Astrocyte of the cerebellum (primary cell): ENCODE measurements around the gene DNAJC11.
"Not testable (repeated sequence)": the region's sequence is repeated elsewhere in the genome, so short reads cannot be mapped to it uniquely, and the experiment has no call there.

Source experiments
- DNase-seq: peaks from one replicate; pipeline ENCODE4 v3.0.0-alpha.2; 2011; ENCODE audit warnings: low read depth
- H3K4me3 ChIP-seq: 2 replicates; pipeline ENCODE4 v1.5.1; 2011; ENCODE audit warnings: mild to moderate bottlenecking, low read depth, low read length, moderate library complexity
- in situ Hi-C: cut with HindIII; loops from 2 replicates; pipeline ENCODE4 v1.10.0; 2017; ENCODE audit warnings: low sequenced_read_pairs
- TF ChIP-seq, protein P1 (sequence below): IDR thresholded peaks from 2 replicates; pipeline ENCODE4 v1.5.1; 2012; ENCODE audit warnings: low read length, low read depth, moderate library complexity, mild to moderate bottlenecking; ENCODE audit errors: missing control alignments

Gene DNAJC11

DNA sequence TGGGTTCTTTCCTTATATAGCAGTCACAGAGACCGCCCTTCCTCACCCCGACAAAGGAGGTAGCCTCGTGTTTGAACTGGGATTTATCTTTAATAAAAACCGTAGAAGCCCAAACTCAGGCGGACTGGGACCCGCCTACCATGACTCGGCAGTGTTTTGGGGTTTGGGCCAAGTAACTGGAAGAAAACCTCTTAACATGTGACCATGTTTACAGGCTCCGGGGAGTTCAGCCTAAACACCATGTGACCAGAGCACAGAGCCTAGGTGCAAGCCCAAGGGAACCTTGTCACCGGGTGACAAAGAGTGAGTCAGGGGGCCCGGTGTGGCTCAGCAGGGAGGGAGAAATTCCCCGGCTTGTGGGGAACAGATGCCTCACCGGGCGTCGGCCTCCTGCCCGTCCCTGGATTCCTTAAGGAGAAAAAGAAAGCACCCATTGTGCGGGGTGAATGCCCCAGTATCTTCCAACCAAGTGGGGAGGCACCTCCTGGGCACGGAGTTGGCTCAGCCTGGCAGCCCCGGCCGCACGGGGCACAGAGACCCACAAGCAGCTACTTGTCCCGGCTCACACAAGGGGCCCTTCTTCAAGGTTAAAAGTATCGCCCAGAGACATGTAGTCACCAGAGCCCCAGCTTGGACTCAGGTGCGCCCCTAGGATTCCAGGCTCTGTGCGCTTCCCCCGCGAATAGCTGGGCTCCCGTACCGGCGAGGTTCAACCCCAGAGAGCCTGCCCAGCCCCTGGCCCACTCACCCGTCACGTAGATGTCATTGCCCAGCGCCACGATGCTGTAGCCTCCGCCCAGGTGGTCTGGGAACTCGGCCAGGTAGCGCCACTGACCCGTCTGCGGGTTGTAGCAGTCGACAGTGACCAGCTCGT lies 100.3 kb downstream of the DNAJC11 start:
- H3K4me3 ChIP-seq = peak overlapping the region; percentile 89
- peak; percentile 80 for DNase-seq
- TF ChIP-seq, protein P1, sequence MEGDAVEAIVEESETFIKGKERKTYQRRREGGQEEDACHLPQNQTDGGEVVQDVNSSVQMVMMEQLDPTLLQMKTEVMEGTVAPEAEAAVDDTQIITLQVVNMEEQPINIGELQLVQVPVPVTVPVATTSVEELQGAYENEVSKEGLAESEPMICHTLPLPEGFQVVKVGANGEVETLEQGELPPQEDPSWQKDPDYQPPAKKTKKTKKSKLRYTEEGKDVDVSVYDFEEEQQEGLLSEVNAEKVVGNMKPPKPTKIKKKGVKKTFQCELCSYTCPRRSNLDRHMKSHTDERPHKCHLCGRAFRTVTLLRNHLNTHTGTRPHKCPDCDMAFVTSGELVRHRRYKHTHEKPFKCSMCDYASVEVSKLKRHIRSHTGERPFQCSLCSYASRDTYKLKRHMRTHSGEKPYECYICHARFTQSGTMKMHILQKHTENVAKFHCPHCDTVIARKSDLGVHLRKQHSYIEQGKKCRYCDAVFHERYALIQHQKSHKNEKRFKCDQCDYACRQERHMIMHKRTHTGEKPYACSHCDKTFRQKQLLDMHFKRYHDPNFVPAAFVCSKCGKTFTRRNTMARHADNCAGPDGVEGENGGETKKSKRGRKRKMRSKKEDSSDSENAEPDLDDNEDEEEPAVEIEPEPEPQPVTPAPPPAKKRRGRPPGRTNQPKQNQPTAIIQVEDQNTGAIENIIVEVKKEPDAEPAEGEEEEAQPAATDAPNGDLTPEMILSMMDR = peak; percentile 11
- in situ Hi-C loops = no loop called here

DNA sequence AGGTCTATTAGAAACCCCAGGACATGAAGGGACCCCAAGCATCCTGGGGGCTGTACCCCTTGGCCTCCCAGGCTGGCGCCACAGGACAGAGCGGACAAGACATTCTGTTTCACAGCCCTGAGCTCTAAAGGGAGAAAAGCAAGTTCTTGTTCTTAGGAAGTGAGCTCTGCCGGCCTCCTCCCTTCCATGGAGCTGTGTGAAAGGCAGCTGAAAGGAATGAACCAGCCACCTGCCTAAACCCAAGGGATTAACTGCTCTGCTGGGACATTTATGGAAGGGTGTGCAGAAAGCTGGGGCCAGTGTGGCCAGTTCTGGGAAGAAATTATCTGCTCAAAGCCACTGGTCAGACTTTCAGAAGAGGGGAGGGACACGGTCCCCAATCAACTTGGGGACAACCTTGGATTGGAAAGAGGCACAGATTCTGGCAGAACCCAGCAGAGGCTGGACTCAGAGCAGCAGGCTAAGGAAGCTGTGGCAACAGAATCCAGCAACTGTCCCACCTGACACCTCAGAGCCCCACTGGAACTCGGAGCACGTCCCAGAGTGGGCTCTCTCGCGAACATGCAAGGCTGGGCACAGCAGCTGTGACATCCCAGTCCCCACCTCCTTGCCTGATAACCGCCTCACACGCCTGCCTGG lies 101.1 kb downstream of the DNAJC11 start:
- H3K4me3 ChIP-seq = peak overlapping the region; percentile 89
- TF ChIP-seq, protein P1 = no peak
- in situ Hi-C loops = no loop called here
- DNase-seq = no peak

DNA sequence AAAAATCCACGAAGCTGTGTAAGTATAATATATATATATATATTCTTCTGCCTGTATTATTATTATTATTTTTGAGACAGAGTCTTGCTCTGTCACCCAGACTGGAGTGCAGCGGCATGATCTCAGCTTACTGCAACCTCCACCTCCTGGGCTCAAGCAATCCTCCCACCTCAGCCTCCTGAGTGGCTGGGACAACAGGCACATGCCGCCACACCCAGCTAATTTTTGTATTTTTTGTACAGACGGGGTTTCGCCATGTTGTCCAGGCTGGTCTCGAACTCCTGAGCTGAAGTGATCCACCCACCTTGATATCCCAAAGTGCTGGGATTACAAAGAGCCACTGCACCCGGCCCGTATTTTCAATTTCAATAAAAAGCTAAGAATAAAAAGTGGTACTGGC lies 101.6 kb downstream of the DNAJC11 start:
- peak overlapping the region; percentile 89 for H3K4me3 ChIP-seq
- in situ Hi-C loops = not testable (repeated sequence)

DNA sequence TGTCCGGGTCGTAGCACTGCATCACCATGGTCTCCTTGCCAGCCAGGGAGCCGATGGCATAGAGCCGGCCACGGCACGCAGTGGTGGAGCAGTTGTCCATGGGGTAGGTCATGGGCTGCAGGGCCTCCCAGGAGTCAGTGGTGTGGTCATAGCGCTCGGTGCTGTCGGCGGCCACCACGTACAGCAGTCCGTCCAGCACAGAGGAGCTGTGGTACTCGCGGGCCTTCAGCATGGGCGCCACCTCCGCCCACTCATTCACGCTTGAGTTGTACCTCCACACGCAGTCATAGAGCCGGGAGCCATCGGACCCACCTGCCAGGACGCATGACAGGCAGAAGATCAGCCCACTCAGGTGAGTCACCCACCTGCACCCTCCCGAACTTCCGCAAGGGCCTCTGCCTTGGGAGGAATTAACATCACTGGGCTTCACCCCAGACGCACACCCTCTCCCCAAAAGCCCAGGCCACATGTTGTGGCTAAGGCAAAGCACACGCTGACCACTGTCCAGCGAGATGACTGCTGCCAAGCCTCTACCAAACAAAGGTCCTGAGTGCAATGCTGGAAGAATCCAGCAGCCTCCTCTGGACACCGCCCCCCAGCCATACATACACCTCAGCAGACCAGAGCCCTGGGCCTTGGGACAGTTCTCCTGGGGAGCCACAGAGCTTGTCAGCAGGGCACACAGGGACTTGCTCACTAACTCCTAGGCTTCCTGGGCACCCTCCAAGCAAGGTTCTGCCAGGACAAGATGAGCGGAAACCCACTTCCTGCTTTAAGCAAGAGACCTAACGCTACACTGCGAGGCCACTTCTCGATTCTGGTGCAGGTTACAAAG lies 102.3 kb downstream of the DNAJC11 start:
- H3K4me3 ChIP-seq = peak overlapping the region; percentile 89
- no peak for DNase-seq
- TF ChIP-seq, protein P1 = no peak
- in situ Hi-C loops = no loop called here

More for the DNA sequence above, 101.6 kb downstream of the DNAJC11 start:
- DNase-seq = not testable (repeated sequence)

GRCh38 chr1:6597777-6598131 lies 103.9 kb downstream of the DNAJC11 start:
- in situ Hi-C loops = no loop called here
- DNase-seq = no peak
- TF ChIP-seq, protein P1 = no peak
- H3K4me3 ChIP-seq = no peak overlapping the region

DNA sequence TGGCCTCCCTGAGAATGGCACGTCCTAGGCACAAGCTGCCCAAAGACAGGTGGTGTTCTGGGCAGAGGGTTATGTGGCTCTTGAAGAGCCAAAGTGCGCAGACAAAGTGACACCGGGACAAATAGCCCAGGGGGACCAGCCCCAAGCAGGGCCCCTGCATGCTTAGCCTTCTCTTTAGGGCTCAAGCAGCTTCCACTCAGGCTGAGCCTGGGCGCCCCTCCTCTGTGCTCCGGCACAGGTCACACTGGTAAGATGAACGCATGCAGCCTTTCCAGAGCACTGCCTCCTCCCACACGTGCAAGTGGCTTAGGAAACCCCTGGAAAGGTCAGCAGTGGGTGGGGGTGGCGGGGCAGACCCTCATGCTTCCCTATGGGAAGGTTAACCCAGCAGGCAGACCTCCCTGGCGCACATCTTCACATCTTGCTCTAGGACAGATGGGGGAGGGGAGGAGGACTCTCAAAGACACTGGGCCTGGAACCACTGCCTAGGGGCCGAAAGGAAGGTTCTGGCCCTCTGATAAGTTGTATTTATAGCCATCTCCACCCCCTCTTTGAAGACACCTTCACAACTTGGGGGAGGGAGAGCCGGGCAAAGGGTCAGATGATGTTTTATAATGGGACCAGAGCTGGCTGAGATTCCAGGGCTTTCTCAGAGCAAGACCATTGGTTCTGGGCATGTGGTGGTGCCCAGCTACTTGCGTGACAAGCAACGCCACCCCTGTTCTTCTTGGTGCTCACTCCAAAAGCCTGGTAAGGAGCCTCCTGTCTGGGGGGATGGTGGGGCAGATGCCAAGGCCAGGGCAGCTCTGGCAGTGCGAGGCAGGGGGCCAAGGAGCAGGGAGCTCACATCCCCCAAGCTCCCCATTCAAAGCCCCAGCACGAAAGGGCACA lies 104.5 kb downstream of the DNAJC11 start:
- no peak overlapping the region for H3K4me3 ChIP-seq
- TF ChIP-seq, protein P1 = no peak
- in situ Hi-C loops = no loop called here
- DNase-seq = no peak
